Stimulated activated CD4-positive, alpha-beta T cell treated with anti-CD3 and anti-CD28 coated beads, Interleukin-4, amount 100 ng/mL, for 48 hours (primary cell): ENCODE results near the gene GRHPR.
"Not testable (repeated sequence)": the region's sequence is repeated elsewhere in the genome, so short reads cannot be mapped to it uniquely, and the experiment has no call there.

Source experiments
- DNase-seq, 2 donors: peaks; one replicate each; pipeline ENCODE4 v3.0.0-alpha.2; 2020; ENCODE audit warnings: low read depth in 2 of 2

The GRHPR gene

DNA sequence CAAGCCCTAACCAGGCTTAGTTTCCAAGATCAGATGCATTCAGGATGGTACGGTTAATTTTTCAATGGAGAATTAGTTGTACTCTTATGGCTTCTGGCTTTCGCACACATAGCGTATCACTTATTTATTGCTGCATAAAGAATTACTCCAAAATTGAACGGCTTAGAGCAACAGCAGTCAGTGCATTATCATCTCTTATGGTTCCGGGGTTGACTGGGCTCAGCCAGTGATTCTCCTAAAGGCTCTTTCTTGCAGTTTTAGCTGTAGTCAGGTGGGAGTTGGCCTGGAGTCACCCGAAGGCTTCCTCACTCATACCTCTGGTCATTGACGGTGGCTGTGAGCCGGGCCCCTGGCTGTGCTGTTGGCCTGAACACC is 595 bp upstream of the GRHPR start:
- DNase-seq = no peak

DNA sequence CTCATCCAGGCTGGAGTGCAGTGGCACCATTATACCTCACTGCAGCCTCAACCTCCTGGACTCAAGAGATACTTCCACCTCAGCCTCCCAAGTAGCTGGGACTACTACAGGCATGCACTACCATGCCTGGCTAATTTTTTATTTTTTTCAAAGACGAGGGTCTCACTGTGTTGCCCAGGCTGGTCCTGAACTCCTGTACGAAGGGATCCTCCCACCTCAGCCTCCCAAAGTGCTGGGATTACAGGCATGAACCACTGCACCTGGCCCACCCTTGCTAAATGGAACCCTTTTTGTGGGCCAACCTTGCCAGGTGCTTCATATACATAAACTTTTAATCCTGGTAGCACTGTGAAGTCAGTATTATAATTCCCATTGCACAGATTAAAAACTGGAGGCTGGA is 1.0 kb downstream of the GRHPR start:
- DNase-seq = no peak

DNA sequence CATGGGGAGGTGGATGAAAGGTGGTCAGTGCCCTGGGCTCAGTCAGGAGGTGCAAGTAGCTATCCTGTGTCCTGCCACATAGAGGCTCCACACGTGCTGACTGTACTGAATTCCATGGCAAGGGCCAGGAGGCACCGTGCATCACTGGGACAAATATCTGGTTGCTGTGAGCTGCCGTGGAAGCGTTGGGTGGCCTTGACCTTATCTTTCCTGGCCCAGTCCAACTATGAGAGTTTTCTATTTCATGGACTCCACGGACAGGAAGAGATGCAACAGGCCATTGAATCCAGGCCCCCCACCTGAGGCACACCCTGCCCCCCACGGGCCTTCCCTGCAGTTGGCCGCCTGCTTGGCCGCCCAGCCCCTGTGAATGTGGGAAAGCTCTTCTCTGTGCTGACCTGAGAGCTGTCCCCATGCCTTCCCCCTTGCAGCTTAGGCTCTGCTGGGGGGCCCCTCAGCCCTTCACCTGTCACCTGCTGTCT is 1.7 kb downstream of the GRHPR start:
- no peak for DNase-seq

DNA sequence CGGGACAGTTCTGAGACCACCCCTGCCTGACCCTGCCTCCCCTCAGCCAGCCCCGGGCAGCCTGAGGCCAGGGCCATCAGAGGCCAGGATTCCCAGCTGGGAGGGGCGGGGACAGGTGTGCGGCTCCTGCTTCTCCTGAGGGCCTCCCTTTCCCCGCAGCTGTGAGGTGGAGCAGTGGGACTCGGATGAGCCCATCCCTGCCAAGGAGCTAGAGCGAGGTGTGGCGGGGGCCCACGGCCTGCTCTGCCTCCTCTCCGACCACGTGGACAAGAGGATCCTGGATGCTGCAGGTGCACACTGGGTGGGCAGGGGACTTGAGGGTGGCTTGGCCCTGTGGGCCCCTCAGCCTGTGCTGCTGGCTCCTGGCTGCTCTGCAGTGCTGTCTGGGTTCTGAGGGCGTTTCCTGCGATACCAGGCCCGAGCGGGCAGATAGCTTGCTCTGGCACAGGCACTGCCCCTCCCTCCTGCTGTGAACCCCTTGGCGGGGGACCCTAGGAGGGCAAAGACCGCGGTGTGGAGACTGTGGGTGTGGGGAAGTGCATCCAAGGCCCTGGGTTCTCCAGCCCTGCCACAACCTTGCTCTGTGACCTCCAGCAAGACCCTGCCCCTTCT is 2.3 kb downstream of the GRHPR start:
- DNase-seq = no peak

DNA sequence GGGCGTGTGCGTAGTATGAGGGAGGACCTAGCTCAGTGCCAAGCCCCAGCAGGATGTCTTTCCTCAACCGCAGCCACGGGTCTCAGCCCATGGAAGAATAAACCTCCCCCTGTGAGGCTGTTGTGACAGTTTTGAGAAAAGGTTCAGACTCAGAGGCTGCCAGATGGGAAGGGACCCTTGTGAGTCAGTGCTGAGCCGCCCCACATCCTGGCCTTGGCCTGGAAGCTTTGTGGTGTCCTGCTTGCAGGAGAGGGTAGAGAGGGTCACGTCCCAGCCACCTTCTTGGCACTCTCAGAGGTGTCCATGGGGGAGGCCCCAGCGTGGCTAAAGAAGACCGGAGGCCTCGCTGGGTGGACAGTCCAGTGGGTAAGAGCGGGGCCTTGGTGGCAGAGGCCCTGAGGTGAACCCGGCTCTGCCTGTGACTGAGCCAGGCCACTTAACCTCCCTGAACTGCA is 2.8 kb downstream of the GRHPR start:
- no peak for DNase-seq

DNA sequence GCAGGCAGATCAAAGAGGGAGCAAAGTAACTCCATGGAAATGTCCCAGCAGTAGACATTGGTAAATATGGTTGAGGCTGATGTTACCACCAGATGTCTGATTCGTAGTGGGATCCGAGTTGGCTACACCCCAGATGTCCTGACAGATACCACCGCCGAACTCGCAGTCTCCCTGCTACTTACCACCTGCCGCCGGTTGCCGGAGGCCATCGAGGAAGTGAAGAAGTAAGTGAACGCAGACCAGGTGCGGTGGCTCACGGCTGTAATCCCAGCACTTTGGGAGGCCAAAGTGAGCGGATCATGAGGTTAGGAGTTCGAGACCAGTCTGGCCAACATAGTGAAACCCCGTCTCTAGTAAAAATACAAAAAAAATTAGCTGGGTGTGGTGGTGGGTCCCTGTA is 3.9 kb downstream of the GRHPR start:
- not testable (repeated sequence) for DNase-seq

DNA sequence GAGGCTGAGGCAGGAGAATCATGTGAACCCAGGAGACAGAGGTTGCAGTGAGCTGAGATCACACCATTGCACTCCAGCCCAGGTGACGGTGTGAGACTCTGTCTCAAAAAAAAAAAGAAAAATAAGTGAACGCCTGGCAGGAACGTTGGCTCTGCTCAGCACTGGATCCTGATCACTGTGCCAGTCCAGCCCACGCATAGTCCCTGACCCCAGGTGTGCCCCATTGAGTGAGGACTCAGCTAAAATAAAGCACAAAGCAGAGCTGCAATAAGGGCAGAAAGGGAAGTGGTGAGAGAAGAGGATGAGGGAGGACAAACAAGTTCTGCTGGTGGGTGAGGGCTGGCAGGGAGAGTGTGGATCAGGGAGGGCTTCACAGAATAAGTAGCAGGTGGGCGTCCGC is 4.3 kb downstream of the GRHPR start:
- no peak for DNase-seq

DNA sequence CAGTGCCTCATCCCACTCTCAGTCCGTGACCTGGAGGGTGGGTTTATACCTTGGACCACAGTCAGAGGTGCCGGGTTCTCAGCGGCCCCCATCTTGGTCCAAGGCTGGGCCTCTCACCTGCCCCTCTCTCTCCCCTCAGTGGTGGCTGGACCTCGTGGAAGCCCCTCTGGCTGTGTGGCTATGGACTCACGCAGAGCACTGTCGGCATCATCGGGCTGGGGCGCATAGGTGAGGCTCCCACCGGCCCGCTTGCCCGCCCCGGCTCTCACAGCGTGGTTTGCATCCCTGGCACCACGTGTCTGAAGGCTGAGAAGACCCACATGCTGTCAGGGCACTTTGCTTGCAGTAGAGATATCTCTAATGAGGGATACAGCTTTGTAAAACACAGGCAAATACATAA is 5.8 kb downstream of the GRHPR start:
- DNase-seq = no peak

DNA sequence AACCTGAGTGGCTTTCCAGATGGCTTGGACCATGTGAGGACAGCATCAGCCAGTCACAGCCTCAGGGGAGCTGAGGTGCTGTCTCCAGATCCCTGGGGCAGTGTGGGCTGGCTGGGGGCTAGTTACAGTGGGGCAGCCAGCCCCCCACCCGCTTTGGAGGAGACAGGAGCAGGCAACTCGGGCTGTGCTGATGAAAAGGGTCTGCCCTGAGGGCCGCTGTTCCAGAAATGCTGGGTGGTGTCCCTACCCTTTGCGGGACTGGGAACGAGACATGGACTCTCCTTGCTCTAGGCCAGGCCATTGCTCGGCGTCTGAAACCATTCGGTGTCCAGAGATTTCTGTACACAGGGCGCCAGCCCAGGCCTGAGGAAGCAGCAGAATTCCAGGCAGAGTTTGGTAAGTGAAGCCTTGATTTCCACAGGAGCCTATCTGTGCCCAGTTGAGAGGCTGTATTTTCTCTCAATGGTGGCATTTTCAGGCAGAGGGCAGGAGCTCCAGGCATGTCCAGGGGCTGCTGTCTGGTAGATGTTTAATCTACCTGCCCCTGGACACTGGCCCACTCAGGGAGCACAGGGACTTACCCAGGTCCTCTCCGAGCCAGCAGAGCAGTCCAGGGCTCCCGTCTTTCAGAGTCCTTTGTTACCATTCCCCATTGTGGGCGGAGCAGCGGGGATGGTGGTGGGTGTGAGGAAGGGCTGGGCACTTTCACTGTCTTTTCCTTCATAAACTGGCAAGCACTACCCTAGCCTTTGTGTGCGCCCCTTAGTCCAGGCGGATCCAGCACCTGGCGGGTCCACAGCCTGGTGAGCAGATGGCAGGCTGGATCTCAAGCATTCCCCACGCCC is 7.2 kb downstream of the GRHPR start:
- DNase-seq = no peak

DNA sequence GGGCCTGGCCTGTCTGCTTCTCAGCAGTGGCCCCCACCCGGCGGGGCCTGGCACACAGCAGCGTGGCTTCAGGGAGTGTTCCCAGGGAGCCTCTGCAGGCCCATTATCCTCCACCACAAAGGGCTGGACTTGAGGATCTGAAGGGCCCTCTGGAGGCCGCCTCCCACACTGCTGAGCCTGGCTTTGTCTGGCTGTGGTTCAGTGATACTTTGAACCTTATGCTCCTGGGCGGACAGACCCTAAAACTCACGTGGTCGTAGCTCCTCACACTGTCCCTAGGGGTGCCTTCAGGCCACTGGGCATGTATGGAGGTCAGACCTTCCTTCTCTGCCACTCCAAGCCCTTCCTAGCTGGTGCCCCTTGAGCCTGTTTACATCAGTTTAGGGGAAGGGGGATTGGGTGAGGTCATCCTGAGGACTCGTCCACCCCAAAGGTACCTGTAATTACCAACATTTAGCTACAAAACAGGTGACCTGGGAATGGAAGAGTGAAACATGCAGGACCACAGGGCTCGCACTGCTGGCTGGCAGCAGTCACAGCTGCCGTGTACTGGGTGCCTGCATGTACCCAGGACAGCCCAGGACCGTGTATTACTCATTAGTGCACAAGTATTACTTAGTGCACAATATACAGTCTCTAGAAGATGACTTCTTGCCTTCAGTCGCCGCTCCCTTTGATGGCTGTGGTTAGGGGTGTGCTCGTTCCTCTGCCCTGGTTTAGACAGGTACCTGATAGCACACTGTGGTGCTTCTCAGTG is 8.5 kb downstream of the GRHPR start:
- DNase-seq = no peak

DNA sequence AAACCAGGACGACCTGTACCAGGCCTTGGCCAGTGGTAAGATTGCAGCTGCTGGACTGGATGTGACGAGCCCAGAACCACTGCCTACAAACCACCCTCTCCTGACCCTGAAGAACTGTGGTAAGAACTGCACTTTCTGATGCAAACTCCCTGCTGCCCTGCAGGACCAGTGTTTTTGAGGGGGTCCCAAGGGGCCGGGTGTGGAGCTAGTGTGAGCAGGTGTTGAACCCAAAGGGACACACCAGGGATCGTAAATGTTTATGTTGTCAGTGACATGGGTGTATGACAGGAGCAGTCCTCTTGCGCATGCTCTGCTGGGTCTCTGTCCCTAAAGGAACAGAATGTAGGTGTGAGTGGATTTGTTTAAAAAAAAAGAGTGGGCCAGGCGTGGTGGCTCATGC is 9.5 kb downstream of the GRHPR start:
- DNase-seq = no peak

DNA sequence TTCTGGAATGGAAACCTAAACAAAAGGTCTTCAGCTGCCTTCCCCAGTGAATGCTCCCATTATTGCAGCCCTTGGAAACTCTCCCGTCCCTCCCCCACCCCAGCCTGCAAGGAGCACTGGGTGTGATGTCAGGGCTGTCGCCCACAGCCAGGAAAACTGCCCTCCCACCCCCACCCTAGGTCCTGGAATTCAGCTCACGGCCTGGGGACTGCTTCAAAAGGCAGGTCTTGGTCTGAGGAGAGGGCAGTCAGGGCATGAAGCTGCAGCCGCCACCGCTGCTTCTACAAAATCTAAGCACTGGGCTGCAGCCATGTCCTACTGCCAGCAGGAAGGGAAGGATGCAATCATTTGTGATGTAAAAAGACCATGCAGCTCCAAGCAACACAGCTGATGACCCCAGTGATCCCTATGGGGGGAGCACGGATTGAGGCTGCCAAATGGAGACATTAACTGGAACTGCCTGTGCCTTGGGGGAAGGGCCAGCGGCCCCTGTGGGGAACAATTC is 11.4 kb downstream of the GRHPR start:
- DNase-seq = no peak

DNA sequence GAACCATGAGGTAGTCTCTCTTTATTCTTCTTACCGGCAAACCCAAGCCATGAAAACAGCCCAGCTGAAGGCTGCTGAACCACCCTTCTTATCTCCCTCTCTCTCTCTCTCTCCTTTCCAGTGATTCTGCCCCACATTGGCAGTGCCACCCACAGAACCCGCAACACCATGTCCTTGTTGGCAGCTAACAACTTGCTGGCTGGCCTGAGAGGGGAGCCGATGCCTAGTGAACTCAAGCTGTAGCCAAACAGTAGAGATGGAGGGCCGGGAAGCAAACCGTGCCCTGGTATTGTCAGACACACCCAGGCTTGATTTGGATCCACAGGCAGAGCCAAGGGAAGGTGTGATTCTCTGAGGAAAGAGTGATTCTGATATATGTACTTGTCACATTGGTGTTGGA is 14.0 kb downstream of the GRHPR start:
- DNase-seq = no peak

DNA sequence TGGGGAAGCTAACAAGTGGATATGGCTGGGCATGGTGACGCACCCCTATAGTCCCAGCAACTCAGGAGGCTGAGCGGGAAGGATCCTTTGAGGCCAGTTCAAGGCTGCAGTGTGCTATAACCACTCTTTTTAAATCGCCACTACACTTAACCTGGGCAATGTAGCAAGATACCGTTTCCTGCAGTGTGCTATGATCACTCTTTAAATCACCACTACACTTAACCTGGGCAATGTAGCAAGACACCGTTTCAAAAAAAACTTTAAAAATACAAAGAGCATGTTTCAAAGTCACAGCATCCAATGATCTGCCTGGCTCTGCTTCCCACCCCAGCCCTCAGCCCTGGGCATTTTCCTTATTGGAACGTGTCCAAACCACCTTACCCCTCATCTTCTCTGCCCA is 14.5 kb downstream of the GRHPR start:
- no peak for DNase-seq

DNA sequence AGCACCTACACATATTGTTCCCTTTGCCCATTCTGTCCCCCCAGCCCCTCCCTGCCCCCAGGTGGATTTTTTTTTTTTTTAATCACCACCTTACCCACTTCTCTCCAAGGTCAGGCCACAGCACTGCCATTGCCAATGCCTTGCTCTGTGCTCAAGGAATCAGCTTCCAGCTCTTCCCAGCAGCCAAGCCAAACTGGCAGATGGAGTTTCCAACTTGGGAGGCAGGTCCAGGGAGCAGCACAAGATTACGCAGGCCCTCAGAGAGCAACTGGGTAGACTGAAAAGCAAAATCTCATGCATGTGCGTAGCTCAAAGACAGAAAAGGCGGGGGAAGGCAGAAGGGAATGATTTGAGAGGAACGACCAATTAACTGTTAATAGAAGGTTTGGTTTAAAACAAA is 15.1 kb downstream of the GRHPR start:
- no peak for DNase-seq

DNA sequence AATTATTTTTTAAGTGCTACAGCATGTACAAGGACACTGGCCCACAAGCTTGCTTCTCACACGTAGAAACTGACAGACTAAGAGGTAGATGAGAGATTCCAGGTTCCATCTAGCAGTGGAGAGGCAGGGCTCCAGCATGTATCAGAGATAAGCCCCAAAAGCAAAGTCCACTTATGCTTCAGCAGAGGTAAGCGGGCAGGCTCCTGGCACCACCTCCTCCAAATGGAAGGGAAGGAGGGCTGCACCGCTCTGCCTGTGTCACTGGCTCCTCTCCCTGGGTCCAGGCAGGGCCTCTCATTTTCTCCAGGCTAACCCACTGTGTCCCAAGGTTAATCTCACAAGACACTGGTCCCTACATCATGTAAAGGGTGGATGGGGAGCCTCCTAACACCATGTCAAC is 15.9 kb downstream of the GRHPR start:
- no peak for DNase-seq

DNA sequence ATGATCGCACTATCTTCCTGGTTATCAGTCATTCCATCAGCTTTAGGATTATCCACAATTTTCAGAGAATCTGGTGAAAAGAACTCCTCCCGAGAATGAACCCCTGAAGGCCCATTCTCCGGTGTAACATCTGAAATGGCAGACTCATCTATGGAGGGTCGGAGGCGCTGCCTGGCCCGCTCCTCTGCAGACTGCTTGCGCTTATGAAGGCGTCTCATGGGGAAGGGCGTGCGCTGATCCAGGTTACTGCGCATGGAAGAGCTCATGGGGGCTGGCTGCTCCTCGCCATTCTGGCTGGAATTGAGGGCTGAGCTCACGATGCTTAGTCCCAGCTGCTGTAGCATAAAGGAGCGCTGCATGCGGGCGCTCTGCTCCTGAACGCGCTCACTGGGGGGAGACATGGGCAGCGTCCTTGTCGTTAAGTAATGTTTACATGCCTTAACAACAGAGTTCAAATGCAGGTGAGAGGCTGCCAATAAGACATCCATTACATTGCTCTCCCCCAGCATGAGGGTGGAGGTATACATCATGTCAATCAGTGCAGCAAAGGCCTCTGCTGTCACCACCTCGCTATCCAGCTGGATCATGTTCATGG is 19.4 kb downstream of the GRHPR start:
- no peak for DNase-seq

DNA sequence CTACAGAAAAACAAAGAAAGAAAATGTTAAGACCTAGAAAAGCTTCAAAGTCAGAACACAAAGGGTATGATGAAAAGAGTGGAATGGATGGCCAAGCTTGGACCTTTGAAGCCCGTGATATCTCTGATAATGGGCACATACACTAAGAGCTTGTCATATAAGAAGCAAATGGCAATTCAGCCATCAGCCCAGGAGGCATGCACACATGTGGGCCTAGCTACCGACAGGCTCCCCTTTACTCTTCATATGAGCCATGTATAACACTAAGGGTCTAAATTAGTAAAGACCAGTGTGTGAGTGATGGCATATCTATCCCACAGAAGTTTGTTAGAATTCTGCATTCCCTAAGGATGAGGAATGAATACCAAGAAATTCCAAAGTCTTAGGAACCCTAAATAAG is 20.1 kb downstream of the GRHPR start:
- no peak for DNase-seq

DNA sequence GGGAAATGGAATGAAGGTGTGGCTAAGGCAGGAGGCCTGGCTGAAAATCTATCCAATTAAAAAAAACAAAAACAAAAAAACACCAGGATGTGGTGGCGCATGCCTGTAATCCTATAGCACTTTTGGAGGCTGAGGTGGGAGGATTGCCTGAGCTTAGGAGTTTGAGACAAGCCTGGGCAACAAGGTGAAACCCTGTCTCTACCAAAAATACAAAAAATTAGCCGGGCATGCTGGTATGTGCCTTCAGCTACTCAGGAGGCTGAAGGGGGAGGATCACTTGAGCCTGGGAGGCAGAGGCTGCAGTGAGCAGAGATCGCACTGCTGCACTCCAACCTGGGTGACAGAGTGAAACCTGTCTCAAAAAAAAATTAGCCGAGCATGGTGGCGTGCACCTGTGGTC is 21.1 kb downstream of the GRHPR start:
- no peak for DNase-seq

DNA sequence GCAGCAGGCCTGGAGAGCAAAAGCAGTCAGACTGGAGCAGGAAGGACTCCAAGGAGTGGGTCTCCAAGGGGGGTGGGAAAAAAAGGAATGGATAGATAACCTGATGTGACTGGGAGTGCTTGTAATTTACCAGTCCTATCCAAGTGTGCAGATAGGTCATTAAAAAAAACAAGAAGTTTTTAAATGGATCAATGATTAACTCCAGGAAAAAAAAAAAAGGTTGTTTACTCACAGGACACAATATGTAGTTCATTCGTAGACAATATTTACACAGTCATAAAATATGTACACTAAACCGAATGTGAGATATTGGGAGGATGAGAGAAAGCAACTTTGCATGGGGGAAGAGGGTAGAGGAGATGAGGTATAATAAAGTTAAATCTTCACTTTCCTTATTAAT is 22.4 kb downstream of the GRHPR start:
- DNase-seq = no peak

DNA sequence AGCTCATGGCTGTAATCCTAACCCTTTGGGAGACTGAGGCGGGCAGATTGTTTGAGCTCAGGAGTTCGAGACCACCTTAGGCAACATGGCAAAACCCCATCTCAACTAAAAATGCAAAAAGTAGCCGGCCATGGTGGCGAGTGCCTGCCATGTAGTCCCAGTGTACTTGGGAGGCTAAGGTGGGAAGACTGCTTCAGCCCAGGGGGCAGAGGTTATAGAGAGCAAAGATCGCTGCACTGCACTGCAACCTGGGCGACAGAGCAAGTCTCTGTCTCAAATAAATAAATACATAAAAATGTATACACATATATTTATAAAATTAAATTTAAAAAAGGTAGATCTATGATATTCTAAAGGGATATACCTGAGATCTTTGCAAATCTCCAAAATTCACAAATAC is 23.3 kb downstream of the GRHPR start:
- DNase-seq = no peak

DNA sequence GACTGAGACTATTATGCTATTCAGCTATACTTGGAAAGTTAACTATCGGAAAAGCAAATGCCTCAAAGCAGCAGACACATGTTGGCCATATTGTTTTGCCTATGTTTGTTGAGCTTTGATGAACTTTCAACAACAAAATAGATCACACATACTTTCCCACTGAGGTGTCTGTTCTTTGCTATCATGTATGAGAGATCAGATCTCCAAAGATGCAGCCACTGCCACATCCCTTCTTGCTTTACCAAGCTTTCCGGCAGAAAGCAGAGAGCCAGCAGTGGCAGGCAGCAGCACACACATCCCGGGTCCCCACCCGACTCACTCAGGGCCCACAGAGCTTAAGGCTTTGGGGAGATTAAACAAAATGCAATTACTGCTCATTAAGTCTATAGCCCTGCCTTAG is 23.9 kb downstream of the GRHPR start:
- no peak for DNase-seq
